HG02943 (cell line): ENCODE measurements around the gene PRKCG.
"Not testable (repeated sequence)": the region's sequence is repeated elsewhere in the genome, so short reads cannot be mapped to it uniquely, and the experiment has no call there.

Experiments
- ATAC-seq: cut with Tn5 transposase; IDR thresholded peaks from one replicate; pipeline ENCODE4 v1.9.1; 2021; ENCODE audit warnings: mild to moderate bottlenecking, low read depth, moderate library complexity; ENCODE audit not compliant: unreplicated experiment

PRKCG gene

GRCh38 chr19:53936029-53936428, 54.0 kb downstream of the PRKCG start:
- ATAC-seq, result no peak

GRCh38 chr19:53942001-53942786, 60.2 kb downstream of the PRKCG start:
- no peak for ATAC-seq

GRCh38 chr19:53944416-53944815, 62.4 kb downstream of the PRKCG start:
- ATAC-seq, result no peak

GRCh38 chr19:53944933-53945332, 62.9 kb downstream of the PRKCG start:
- ATAC-seq, result no peak

GRCh38 chr19:53945441-53945840, 63.4 kb downstream of the PRKCG start:
- ATAC-seq, result no peak

GRCh38 chr19:53945998-53946397, 64.0 kb downstream of the PRKCG start:
- no peak for ATAC-seq

- no peak for ATAC-seq
Measured at GRCh38 chr19:53947624-53948023, 65.6 kb downstream of the PRKCG start.

GRCh38 chr19:53948611-53949010, 66.6 kb downstream of the PRKCG start:
- ATAC-seq, result not testable (repeated sequence)

- ATAC-seq, result no peak
Measured at GRCh38 chr19:53951436-53951835, 69.4 kb downstream of the PRKCG start.

GRCh38 chr19:53951947-53952346, 70.0 kb downstream of the PRKCG start:
- no peak for ATAC-seq

- ATAC-seq, result no peak
Measured at GRCh38 chr19:53953383-53953782, 71.4 kb downstream of the PRKCG start.
